Suppressor macrophage treated with lipopolysaccharide for 1 hour (primary cell): Measurements from ENCODE around the gene ADAMTSL3.

ENCODE experiments used
- DNase-seq, 3 donors: peaks; one replicate each; pipeline ENCODE4 v3.0.0-alpha.2; 2020 to 2022

ADAMTSL3 gene

GRCh38 chr15:83764201-83764838 is 110.4 kb downstream of the ADAMTSL3 start:
- DNase-seq = no peak

GRCh38 chr15:83766339-83766738 is 112.4 kb downstream of the ADAMTSL3 start:
- DNase-seq = no peak

- DNase-seq = no peak
These were observed 113.8 kb downstream of the ADAMTSL3 start for GRCh38 chr15:83767741-83768140.

GRCh38 chr15:83769411-83769999 is 115.6 kb downstream of the ADAMTSL3 start:
- no peak for DNase-seq

GRCh38 chr15:83775738-83776137 is 121.8 kb downstream of the ADAMTSL3 start:
- DNase-seq = no peak

- DNase-seq = no peak
These were observed 123.1 kb downstream of the ADAMTSL3 start for GRCh38 chr15:83776986-83777385.

- no peak for DNase-seq
These were observed 129.3 kb downstream of the ADAMTSL3 start for GRCh38 chr15:83783227-83783626.

GRCh38 chr15:83784975-83785374 is 131.1 kb downstream of the ADAMTSL3 start:
- no peak for DNase-seq

GRCh38 chr15:83786336-83786735 is 132.4 kb downstream of the ADAMTSL3 start:
- DNase-seq = no peak

- DNase-seq = peak in 1 of 3 donors; percentile 3
These were observed 139.1 kb downstream of the ADAMTSL3 start for GRCh38 chr15:83793069-83793468.

- peak in 1 of 3 donors; percentile 10 for DNase-seq
These were observed 140.3 kb downstream of the ADAMTSL3 start for GRCh38 chr15:83794209-83794608.

GRCh38 chr15:83809345-83809744 is 155.4 kb downstream of the ADAMTSL3 start:
- DNase-seq = no peak

GRCh38 chr15:83810110-83810509 is 156.2 kb downstream of the ADAMTSL3 start:
- DNase-seq = no peak

GRCh38 chr15:83813682-83814081 is 159.8 kb downstream of the ADAMTSL3 start:
- no peak for DNase-seq

- no peak for DNase-seq
These were observed 161.6 kb downstream of the ADAMTSL3 start for GRCh38 chr15:83815506-83815905.

GRCh38 chr15:83816124-83816883 is 162.4 kb downstream of the ADAMTSL3 start:
- DNase-seq = no peak

GRCh38 chr15:83818591-83818990 is 164.7 kb downstream of the ADAMTSL3 start:
- no peak for DNase-seq

- DNase-seq = no peak
These were observed 176.5 kb downstream of the ADAMTSL3 start for GRCh38 chr15:83830381-83830780.

- no peak for DNase-seq
These were observed 179.6 kb downstream of the ADAMTSL3 start for GRCh38 chr15:83833569-83833968.

- no peak for DNase-seq
These were observed 181.6 kb downstream of the ADAMTSL3 start for GRCh38 chr15:83835479-83835878.

GRCh38 chr15:83837945-83838571 is 184.1 kb downstream of the ADAMTSL3 start:
- peak in 2 of 3 donors; percentile 13 to 23 for DNase-seq

- no peak for DNase-seq
These were observed 184.8 kb downstream of the ADAMTSL3 start for GRCh38 chr15:83838763-83839162.

- DNase-seq = no peak
These were observed 188.4 kb downstream of the ADAMTSL3 start for GRCh38 chr15:83842281-83842680.

GRCh38 chr15:83843471-83843871 is 189.5 kb downstream of the ADAMTSL3 start:
- DNase-seq = no peak
